ENCODE measurements around the gene PTPN14.

Gene PTPN14

DNA sequence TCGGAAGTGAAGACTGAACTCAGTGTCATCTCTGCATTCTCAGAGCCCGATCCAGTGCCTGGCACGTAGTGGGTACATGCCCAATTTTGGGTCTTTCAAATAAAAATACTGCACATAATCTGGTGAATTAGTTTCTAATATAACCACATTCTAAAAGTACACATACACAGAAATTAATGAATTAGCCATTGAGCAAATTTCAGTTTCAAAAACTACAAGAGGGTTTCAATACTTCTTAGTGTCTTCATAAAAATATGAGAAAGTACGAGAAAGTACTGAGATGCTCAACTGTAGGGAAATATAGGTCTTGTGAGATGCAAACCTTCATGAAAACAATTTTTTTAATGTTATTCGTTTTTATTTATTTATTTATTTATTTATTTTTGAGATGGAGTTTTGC, 183.6 kb downstream of the PTPN14 start:
- Histone ChIP-seq H3K9ac (ENCODE audit: low read depth, low read length) (no peak overlapping the region), H3K9me3 (ENCODE audit: insufficient read depth, low read length, severe bottlenecking) (no peaks in the 10 kb centered on the region), H3K4me3 (ENCODE audit: low read depth in 1 of 2, low read length in 2 of 2) (no peak overlapping the region), H3K27ac (ENCODE audit: low read length) (no peak overlapping the region), H3K27me3 (ENCODE audit: insufficient read depth, low read length, poor library complexity) (no peaks in the 10 kb centered on the region), H3K79me2 (ENCODE audit: insufficient read depth, low read length) (no peaks in the 10 kb centered on the region), H3K4me2 (ENCODE audit: insufficient read depth, low read length) (no peak overlapping the region), H3K4me1 (ENCODE audit: insufficient read depth, low read length) (no peaks in the 10 kb centered on the region), H3K36me3 (ENCODE audit: insufficient read depth, low read length) (no peaks in the 10 kb centered on the region), H4K20me1 (ENCODE audit: insufficient read depth, low read length) (no peaks in the 10 kb centered on the region), H2AFZ (ENCODE audit: low read depth, low read length) (no peak overlapping the region)
- DNase-seq (no peak), ATAC-seq (ENCODE audit: insufficient read depth, low read depth) (no peak)
- TF ChIP-seq EZH2 (IDR thresholded peaks at IDR 0.05; ENCODE audit: borderline replicate concordance, low read depth, low read length, severe bottlenecking), result no peak
- TF ChIP-seq, protein P1, sequence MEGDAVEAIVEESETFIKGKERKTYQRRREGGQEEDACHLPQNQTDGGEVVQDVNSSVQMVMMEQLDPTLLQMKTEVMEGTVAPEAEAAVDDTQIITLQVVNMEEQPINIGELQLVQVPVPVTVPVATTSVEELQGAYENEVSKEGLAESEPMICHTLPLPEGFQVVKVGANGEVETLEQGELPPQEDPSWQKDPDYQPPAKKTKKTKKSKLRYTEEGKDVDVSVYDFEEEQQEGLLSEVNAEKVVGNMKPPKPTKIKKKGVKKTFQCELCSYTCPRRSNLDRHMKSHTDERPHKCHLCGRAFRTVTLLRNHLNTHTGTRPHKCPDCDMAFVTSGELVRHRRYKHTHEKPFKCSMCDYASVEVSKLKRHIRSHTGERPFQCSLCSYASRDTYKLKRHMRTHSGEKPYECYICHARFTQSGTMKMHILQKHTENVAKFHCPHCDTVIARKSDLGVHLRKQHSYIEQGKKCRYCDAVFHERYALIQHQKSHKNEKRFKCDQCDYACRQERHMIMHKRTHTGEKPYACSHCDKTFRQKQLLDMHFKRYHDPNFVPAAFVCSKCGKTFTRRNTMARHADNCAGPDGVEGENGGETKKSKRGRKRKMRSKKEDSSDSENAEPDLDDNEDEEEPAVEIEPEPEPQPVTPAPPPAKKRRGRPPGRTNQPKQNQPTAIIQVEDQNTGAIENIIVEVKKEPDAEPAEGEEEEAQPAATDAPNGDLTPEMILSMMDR (IDR thresholded peaks at IDR 0.05; ENCODE audit: borderline replicate concordance, extremely low read depth, low read length, poor library complexity, severe bottlenecking), result no peak

- H3K27ac ChIP-seq (ENCODE audit: low read length), result no peak overlapping the region
- H2AFZ ChIP-seq (ENCODE audit: low read depth, low read length), result no peak overlapping the region
- no peaks in the 10 kb centered on the region for H4K20me1 ChIP-seq (ENCODE audit: insufficient read depth, low read length)
- DNase-seq, result no peak
- H3K9me3 ChIP-seq (ENCODE audit: insufficient read depth, low read length, severe bottlenecking), result no peaks in the 10 kb centered on the region
- H3K27me3 ChIP-seq (ENCODE audit: insufficient read depth, low read length, poor library complexity), result no peaks in the 10 kb centered on the region
- TF ChIP-seq EZH2 (IDR thresholded peaks at IDR 0.05; ENCODE audit: borderline replicate concordance, low read depth, low read length, severe bottlenecking), result no peak
- TF ChIP-seq, protein P1 (IDR thresholded peaks at IDR 0.05; ENCODE audit: borderline replicate concordance, extremely low read depth, low read length, poor library complexity, severe bottlenecking), result no peak
- ATAC-seq (ENCODE audit: insufficient read depth, low read depth), result no peak
- no peaks in the 10 kb centered on the region for H3K79me2 ChIP-seq (ENCODE audit: insufficient read depth, low read length)
- no peak overlapping the region for H3K9ac ChIP-seq (ENCODE audit: low read depth, low read length)
- no peaks in the 10 kb centered on the region for H3K36me3 ChIP-seq (ENCODE audit: insufficient read depth, low read length)
- no peak overlapping the region for H3K4me3 ChIP-seq (ENCODE audit: low read depth in 1 of 2, low read length in 2 of 2)
- no peak overlapping the region for H3K4me2 ChIP-seq (ENCODE audit: insufficient read depth, low read length)
- no peaks in the 10 kb centered on the region for H3K4me1 ChIP-seq (ENCODE audit: insufficient read depth, low read length)
These were observed 186.6 kb downstream of the PTPN14 start for GRCh38 chr1:214364786-214365295.

DNA sequence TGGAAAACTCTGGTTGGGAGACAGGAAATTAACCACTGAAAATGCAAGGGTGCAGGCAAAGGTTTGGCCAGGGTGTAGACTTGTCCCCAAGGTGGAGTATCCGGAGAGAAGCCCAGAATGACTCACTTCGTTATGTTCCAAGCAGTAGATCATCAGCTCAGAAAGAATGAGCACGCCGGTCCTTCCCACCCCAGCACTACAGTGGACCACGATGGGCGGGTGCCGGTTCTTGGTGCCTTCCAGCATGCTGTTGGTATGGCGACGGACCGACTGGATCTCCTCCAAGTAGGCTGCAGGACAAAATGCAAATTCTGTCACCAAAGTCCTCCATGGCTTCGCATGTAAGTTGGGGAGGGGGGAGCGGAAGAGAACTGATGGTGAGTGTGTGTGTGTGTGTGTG, 187.0 kb downstream of the PTPN14 start:
- no peak overlapping the region for H2AFZ ChIP-seq (ENCODE audit: low read depth, low read length)
- H3K27ac ChIP-seq (ENCODE audit: low read length), result no peak overlapping the region
- H3K79me2 ChIP-seq (ENCODE audit: insufficient read depth, low read length), result no peaks in the 10 kb centered on the region
- no peak overlapping the region for H3K9ac ChIP-seq (ENCODE audit: low read depth, low read length)
- H4K20me1 ChIP-seq (ENCODE audit: insufficient read depth, low read length), result no peaks in the 10 kb centered on the region
- no peak for TF ChIP-seq EZH2 (IDR thresholded peaks at IDR 0.05; ENCODE audit: borderline replicate concordance, low read depth, low read length, severe bottlenecking)
- TF ChIP-seq, protein P1 (IDR thresholded peaks at IDR 0.05; ENCODE audit: borderline replicate concordance, extremely low read depth, low read length, poor library complexity, severe bottlenecking), result no peak
- DNase-seq (no peak), ATAC-seq (ENCODE audit: insufficient read depth, low read depth) (no peak)
- H3K4me2 ChIP-seq (ENCODE audit: insufficient read depth, low read length), result no peak overlapping the region
- H3K9me3 ChIP-seq (ENCODE audit: insufficient read depth, low read length, severe bottlenecking), result no peaks in the 10 kb centered on the region
- H3K4me1 ChIP-seq (ENCODE audit: insufficient read depth, low read length), result no peaks in the 10 kb centered on the region
- no peak overlapping the region for H3K4me3 ChIP-seq (ENCODE audit: low read depth in 1 of 2, low read length in 2 of 2)
- H3K36me3 ChIP-seq (ENCODE audit: insufficient read depth, low read length), result no peaks in the 10 kb centered on the region
- H3K27me3 ChIP-seq (ENCODE audit: insufficient read depth, low read length, poor library complexity), result no peaks in the 10 kb centered on the region

DNA sequence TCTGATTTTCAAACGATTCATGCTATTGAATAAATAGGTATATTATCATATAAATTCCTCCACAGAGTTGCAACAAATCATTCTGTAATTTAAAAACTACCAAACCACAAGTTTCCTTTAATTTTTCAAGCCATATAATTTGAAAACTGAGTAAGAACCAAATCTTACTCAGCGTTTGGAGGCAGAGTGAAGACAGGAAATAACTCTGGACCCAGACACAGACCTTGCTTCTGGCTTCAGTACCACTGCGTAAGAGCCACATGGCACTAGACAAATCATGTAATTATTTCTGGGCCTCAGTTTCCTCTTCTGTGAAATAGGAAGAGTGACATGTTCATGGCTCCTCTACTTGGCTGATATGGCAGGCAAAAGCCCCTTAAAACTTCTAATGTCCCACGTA, 188.0 kb downstream of the PTPN14 start:
- no peak for ATAC-seq (ENCODE audit: insufficient read depth, low read depth)
- Histone ChIP-seq H3K9me3 (ENCODE audit: insufficient read depth, low read length, severe bottlenecking) (no peaks in the 10 kb centered on the region), H4K20me1 (ENCODE audit: insufficient read depth, low read length) (no peaks in the 10 kb centered on the region), H3K4me3 (ENCODE audit: low read depth in 1 of 2, low read length in 2 of 2) (no peak overlapping the region), H2AFZ (ENCODE audit: low read depth, low read length) (no peak overlapping the region), H3K27me3 (ENCODE audit: insufficient read depth, low read length, poor library complexity) (no peaks in the 10 kb centered on the region), H3K27ac (ENCODE audit: low read length) (no peak overlapping the region), H3K4me1 (ENCODE audit: insufficient read depth, low read length) (no peaks in the 10 kb centered on the region), H3K36me3 (ENCODE audit: insufficient read depth, low read length) (no peaks in the 10 kb centered on the region), H3K9ac (ENCODE audit: low read depth, low read length) (no peak overlapping the region), H3K4me2 (ENCODE audit: insufficient read depth, low read length) (no peak overlapping the region), H3K79me2 (ENCODE audit: insufficient read depth, low read length) (no peaks in the 10 kb centered on the region)
- no peak for DNase-seq
- TF ChIP-seq EZH2 (IDR thresholded peaks at IDR 0.05; ENCODE audit: borderline replicate concordance, low read depth, low read length, severe bottlenecking), result no peak
- TF ChIP-seq, protein P1 (IDR thresholded peaks at IDR 0.05; ENCODE audit: borderline replicate concordance, extremely low read depth, low read length, poor library complexity, severe bottlenecking), result no peak
